HG02759 (cell line): ENCODE results near the gene PIP4K2A.
"Not testable (repeated sequence)": the region's sequence is repeated elsewhere in the genome, so short reads cannot be mapped to it uniquely, and the experiment has no call there.

Experiments used
- ATAC-seq: cut with Tn5 transposase; IDR thresholded peaks from one replicate; pipeline ENCODE4 v1.9.1; 2021; ENCODE audit warnings: mild to moderate bottlenecking, moderate library complexity; ENCODE audit not compliant: unreplicated experiment

PIP4K2A gene

GRCh38 chr10:22531008-22531407 lies 183.4 kb downstream of the PIP4K2A start:
- ATAC-seq: no peak

GRCh38 chr10:22527520-22527919 lies 186.9 kb downstream of the PIP4K2A start:
- ATAC-seq: no peak

GRCh38 chr10:22524333-22524732 lies 190.0 kb downstream of the PIP4K2A start:
- not testable (repeated sequence) for ATAC-seq

- not testable (repeated sequence) for ATAC-seq
Observed at GRCh38 chr10:22520645-22521044, 193.7 kb downstream of the PIP4K2A start.

GRCh38 chr10:22518167-22518724 lies 196.1 kb downstream of the PIP4K2A start:
- ATAC-seq: no peak

- no peak for ATAC-seq
Observed at GRCh38 chr10:22515009-22515408, 199.4 kb downstream of the PIP4K2A start.

GRCh38 chr10:22514414-22514758 lies 200.0 kb downstream of the PIP4K2A start:
- not testable (repeated sequence) for ATAC-seq

GRCh38 chr10:22513483-22514413 lies 200.6 kb downstream of the PIP4K2A start:
- ATAC-seq: not testable (repeated sequence)

GRCh38 chr10:22512015-22512414 lies 202.4 kb downstream of the PIP4K2A start:
- ATAC-seq: not testable (repeated sequence)

GRCh38 chr10:22508214-22508613 lies 206.2 kb downstream of the PIP4K2A start:
- ATAC-seq: not testable (repeated sequence)

- peak; percentile 71 for ATAC-seq
Observed at GRCh38 chr10:22505911-22506685, 208.3 kb downstream of the PIP4K2A start.

- ATAC-seq: no peak
Observed at GRCh38 chr10:22504766-22505165, 209.6 kb downstream of the PIP4K2A start.

GRCh38 chr10:22503315-22504088 lies 210.9 kb downstream of the PIP4K2A start:
- ATAC-seq: no peak

GRCh38 chr10:22501863-22502262 lies 212.5 kb downstream of the PIP4K2A start:
- ATAC-seq: no peak

GRCh38 chr10:22501413-22501812 lies 213.0 kb downstream of the PIP4K2A start:
- no peak for ATAC-seq

- ATAC-seq: no peak
Observed at GRCh38 chr10:22500656-22501340, 213.6 kb downstream of the PIP4K2A start.

- not testable (repeated sequence) for ATAC-seq
Observed at GRCh38 chr10:22499973-22500372, 214.4 kb downstream of the PIP4K2A start.

- ATAC-seq: no peak
Observed at GRCh38 chr10:22495396-22495795, 219.0 kb downstream of the PIP4K2A start.

- ATAC-seq: no peak
Observed at GRCh38 chr10:22494007-22494406, 220.4 kb downstream of the PIP4K2A start.

- no peak for ATAC-seq
Observed at GRCh38 chr10:22491931-22492615, 222.3 kb downstream of the PIP4K2A start.
